GM23338 (cell line): ENCODE results near the gene TRAM2.

Experiments used
- CREB1 ChIP-seq: fragments of 250-450 bp; sonication (Bioruptor Pico); IDR thresholded peaks from 2 replicates; pipeline ENCODE4 v1.5.0; 2020; ENCODE audit warnings: low read depth, mild to moderate bottlenecking, moderate library complexity
- CTCF ChIP-seq, 2 experiments: fragments of 200-600 bp in 1 of 2; sonication (generic) in 1 of 2; conservative IDR thresholded peaks; 2 replicates each; pipeline versions ENCODE4 v1.5.1 to v1.6.1; 2016 to 2017; ENCODE audit warnings: antibody characterized with exemption in 2 of 2, low read depth in 2 of 2, mild to moderate bottlenecking in 2 of 2, moderate library complexity in 1 of 2
- EZH2 ChIP-seq: fragments of 200-600 bp; sonication (generic); IDR thresholded peaks from one replicate; pipeline ENCODE4 v1.8.0; 2017; ENCODE audit warnings: antibody characterized with exemption, mild to moderate bottlenecking, low read depth; ENCODE audit not compliant: unreplicated experiment
- EZH2phosphoT487 ChIP-seq: fragments of 200-600 bp; sonication (generic); IDR thresholded peaks from one replicate; pipeline ENCODE4 v1.8.1; 2018; ENCODE audit warnings: antibody characterized with exemption; ENCODE audit not compliant: unreplicated experiment
- JUNB ChIP-seq: IDR thresholded peaks from one replicate; pipeline ENCODE4 v1.6.1; 2016; ENCODE audit warnings: antibody characterized with exemption; ENCODE audit not compliant: unreplicated experiment
- POLR2AphosphoS5 ChIP-seq: IDR thresholded peaks from 2 replicates; pipeline ENCODE4 v1.6.1; 2016; ENCODE audit warnings: antibody characterized with exemption, low read depth
- STAT1 ChIP-seq: IDR thresholded peaks from one replicate; pipeline ENCODE4 v1.6.1; 2016; ENCODE audit warnings: antibody characterized with exemption; ENCODE audit not compliant: unreplicated experiment
- TF ChIP-seq, protein P1 (sequence below): IDR thresholded peaks from one replicate; pipeline ENCODE4 v1.6.1; 2018; ENCODE audit warnings: antibody characterized with exemption; ENCODE audit not compliant: unreplicated experiment
- TF ChIP-seq, protein P2 (sequence below): IDR thresholded peaks from 2 replicates; pipeline ENCODE4 v1.6.1; 2016; ENCODE audit warnings: antibody characterized with exemption

- no peak for TF ChIP-seq STAT1
- no peak for TF ChIP-seq POLR2AphosphoS5
- no peak for TF ChIP-seq CTCF (conservative IDR thresholded peaks at IDR 0.05; ENCODE audit: low read depth in 2 of 2)
- TF ChIP-seq CREB1 (CRISPR knock-in tag) = peak; percentile 26; the same call in 1 of the 2 replicates
- TF ChIP-seq, protein P1, sequence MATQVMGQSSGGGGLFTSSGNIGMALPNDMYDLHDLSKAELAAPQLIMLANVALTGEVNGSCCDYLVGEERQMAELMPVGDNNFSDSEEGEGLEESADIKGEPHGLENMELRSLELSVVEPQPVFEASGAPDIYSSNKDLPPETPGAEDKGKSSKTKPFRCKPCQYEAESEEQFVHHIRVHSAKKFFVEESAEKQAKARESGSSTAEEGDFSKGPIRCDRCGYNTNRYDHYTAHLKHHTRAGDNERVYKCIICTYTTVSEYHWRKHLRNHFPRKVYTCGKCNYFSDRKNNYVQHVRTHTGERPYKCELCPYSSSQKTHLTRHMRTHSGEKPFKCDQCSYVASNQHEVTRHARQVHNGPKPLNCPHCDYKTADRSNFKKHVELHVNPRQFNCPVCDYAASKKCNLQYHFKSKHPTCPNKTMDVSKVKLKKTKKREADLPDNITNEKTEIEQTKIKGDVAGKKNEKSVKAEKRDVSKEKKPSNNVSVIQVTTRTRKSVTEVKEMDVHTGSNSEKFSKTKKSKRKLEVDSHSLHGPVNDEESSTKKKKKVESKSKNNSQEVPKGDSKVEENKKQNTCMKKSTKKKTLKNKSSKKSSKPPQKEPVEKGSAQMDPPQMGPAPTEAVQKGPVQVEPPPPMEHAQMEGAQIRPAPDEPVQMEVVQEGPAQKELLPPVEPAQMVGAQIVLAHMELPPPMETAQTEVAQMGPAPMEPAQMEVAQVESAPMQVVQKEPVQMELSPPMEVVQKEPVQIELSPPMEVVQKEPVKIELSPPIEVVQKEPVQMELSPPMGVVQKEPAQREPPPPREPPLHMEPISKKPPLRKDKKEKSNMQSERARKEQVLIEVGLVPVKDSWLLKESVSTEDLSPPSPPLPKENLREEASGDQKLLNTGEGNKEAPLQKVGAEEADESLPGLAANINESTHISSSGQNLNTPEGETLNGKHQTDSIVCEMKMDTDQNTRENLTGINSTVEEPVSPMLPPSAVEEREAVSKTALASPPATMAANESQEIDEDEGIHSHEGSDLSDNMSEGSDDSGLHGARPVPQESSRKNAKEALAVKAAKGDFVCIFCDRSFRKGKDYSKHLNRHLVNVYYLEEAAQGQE = no peak
- TF ChIP-seq EZH2 = no peak
- TF ChIP-seq JUNB = no peak
- TF ChIP-seq, protein P2, sequence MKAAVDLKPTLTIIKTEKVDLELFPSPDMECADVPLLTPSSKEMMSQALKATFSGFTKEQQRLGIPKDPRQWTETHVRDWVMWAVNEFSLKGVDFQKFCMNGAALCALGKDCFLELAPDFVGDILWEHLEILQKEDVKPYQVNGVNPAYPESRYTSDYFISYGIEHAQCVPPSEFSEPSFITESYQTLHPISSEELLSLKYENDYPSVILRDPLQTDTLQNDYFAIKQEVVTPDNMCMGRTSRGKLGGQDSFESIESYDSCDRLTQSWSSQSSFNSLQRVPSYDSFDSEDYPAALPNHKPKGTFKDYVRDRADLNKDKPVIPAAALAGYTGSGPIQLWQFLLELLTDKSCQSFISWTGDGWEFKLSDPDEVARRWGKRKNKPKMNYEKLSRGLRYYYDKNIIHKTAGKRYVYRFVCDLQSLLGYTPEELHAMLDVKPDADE = no peak
- no peak for TF ChIP-seq EZH2phosphoT487
These were observed 59.2 kb downstream of the TRAM2 start for GRCh38 chr6:52517502-52518278.
